Fibroblast of lung (primary cell): Measurements from ENCODE around the gene TNFSF10.
"Not testable (repeated sequence)": the region's sequence is repeated elsewhere in the genome, so short reads cannot be mapped to it uniquely, and the experiment has no call there.

Experiments used
- CTCF ChIP-seq, 2 donors: IDR thresholded peaks in 1 of 2; conservative IDR thresholded peaks in 1 of 2; 1 replicate in 1 of 2; 2 replicates in 1 of 2; pipeline ENCODE4 v1.5.1; 2011 to 2012; ENCODE audit warnings: low read length in 2 of 2, control low read depth in 1 of 2, inconsistent platforms in 1 of 2, low read depth in 1 of 2, mild to moderate bottlenecking in 1 of 2
- EZH2 ChIP-seq: IDR thresholded peaks from 2 replicates; pipeline ENCODE4 v1.5.1; 2012; ENCODE audit warnings: low read length, control low read depth, mild to moderate bottlenecking; ENCODE audit errors: missing control alignments

DNA sequence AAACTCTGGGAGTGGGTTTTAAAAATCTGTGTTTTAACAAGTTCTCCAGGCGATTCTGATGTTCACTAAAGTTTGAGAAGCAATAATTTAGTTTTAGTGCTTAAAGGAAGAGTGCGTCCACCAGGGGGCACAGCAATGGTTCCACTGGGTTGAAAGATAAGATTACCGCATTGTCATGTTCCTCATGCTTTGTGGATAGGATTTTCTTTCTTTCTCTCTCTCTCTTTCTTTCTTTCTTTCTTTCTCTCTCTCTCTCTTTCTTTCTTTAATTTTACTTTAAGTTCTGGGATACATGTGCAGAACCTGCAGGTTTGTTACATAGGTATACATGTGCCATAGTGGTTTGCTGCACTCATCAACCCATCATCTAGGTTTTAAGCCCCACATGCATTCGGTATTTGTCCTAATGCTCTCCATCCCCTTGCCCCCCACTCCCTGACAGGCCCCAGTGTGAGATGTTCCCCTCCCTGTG is 33.0 kb downstream of the TNFSF10 start:
- not testable (repeated sequence) for TF ChIP-seq EZH2
- peak; percentile 73 to 78 for TF ChIP-seq CTCF (conservative IDR thresholded peaks at IDR 0.05 in 1 of 2, IDR thresholded peaks at IDR 0.05 in 1 of 2; ENCODE audit: low read depth in 1 of 2, low read length in 2 of 2)
